NCI-H2196 (cell line): ENCODE data around the gene CLNK.

Source experiments
- DNase-seq: peaks from one replicate; lab custom pipeline; 2025; ENCODE audit not compliant: unreplicated experiment; lab: John Stamatoyannopoulos, UW

Gene CLNK

GRCh38 chr4:10664408-10664807 is 20.2 kb downstream of the CLNK start:
- no peak for DNase-seq

GRCh38 chr4:10662937-10663336 is 21.6 kb downstream of the CLNK start:
- no peak for DNase-seq

- no peak for DNase-seq
Measured at GRCh38 chr4:10661047-10661446, 23.5 kb downstream of the CLNK start.

GRCh38 chr4:10659251-10659650 is 25.3 kb downstream of the CLNK start:
- DNase-seq: no peak

GRCh38 chr4:10656988-10657387 is 27.6 kb downstream of the CLNK start:
- DNase-seq: peak; percentile 18

- no peak for DNase-seq
Measured at GRCh38 chr4:10656420-10656819, 28.1 kb downstream of the CLNK start.

GRCh38 chr4:10655968-10656367 is 28.6 kb downstream of the CLNK start:
- no peak for DNase-seq

GRCh38 chr4:10648479-10648878 is 36.1 kb downstream of the CLNK start:
- DNase-seq: no peak

GRCh38 chr4:10647846-10648245 is 36.7 kb downstream of the CLNK start:
- DNase-seq: no peak

GRCh38 chr4:10643600-10644425 is 40.8 kb downstream of the CLNK start:
- no peak for DNase-seq

GRCh38 chr4:10640561-10641201 is 43.9 kb downstream of the CLNK start:
- DNase-seq: no peak

GRCh38 chr4:10639664-10640063 is 44.9 kb downstream of the CLNK start:
- DNase-seq: no peak

GRCh38 chr4:10639100-10639499 is 45.5 kb downstream of the CLNK start:
- DNase-seq: no peak

- no peak for DNase-seq
Measured at GRCh38 chr4:10635091-10635490, 49.5 kb downstream of the CLNK start.

- no peak for DNase-seq
Measured at GRCh38 chr4:10629394-10629793, 55.2 kb downstream of the CLNK start.

GRCh38 chr4:10625131-10625530 is 59.4 kb downstream of the CLNK start:
- DNase-seq: peak; percentile 25

- DNase-seq: no peak
Measured at GRCh38 chr4:10623862-10624261, 60.7 kb downstream of the CLNK start.

- DNase-seq: no peak
Measured at GRCh38 chr4:10623241-10623640, 61.3 kb downstream of the CLNK start.

GRCh38 chr4:10622728-10623127 is 61.8 kb downstream of the CLNK start:
- DNase-seq: no peak

GRCh38 chr4:10620935-10621488 is 63.6 kb downstream of the CLNK start:
- peak; percentile 17 for DNase-seq

- no peak for DNase-seq
Measured at GRCh38 chr4:10619855-10620254, 64.7 kb downstream of the CLNK start.

- peak; percentile 93 for DNase-seq
Measured at GRCh38 chr4:10619220-10619619, 65.3 kb downstream of the CLNK start.
